Central memory CD8-positive, alpha-beta T cell (primary cell): ENCODE results near the gene RABEP2.
A peak's percentile ranks its signal among the peaks of the same experiment; 100 is the strongest.
"Not testable (repeated sequence)": the region's sequence is repeated elsewhere in the genome, so short reads cannot be mapped to it uniquely, and the experiment has no call there.

Experiments
- ATAC-seq: fragments of 150-1000 bp; cut with Tn5 transposase; replicated peaks from 2 replicates; pipeline ENCODE4 v1.10.0; 2022; ENCODE audit warnings: mild to moderate bottlenecking, moderate FRiP score, moderate number of reproducible peaks; ENCODE audit not compliant: poor library complexity, severe bottlenecking; ENCODE audit errors: extremely low read depth
- DNase-seq, 2 donors: peaks; one replicate each; pipeline ENCODE4 v3.0.0; 2021; ENCODE audit warnings: low spot score in 2 of 2
- H3K27ac Mint-ChIP-seq: one replicate; pipeline ENCODE4 v1.8.0; 2022; ENCODE audit warnings: low read depth, mild to moderate bottlenecking, moderate library complexity, mixed read lengths
- H3K27me3 Mint-ChIP-seq: one replicate; pipeline ENCODE4 v1.8.0; 2022; ENCODE audit warnings: mixed read lengths
- H3K36me3 Mint-ChIP-seq: one replicate; pipeline ENCODE4 v1.8.0; 2022; ENCODE audit warnings: mild to moderate bottlenecking, moderate library complexity, mixed read lengths; ENCODE audit not compliant: insufficient read depth
- H3K4me1 Mint-ChIP-seq: one replicate; pipeline ENCODE4 v1.8.0; 2022; ENCODE audit warnings: mixed read lengths
- H3K4me3 Mint-ChIP-seq: one replicate; pipeline ENCODE4 v1.8.0; 2022; ENCODE audit warnings: mild to moderate bottlenecking, moderate library complexity, mixed read lengths
- H3K9me3 Mint-ChIP-seq: one replicate; pipeline ENCODE4 v1.8.0; 2022; ENCODE audit warnings: mixed read lengths

RABEP2 gene

DNA sequence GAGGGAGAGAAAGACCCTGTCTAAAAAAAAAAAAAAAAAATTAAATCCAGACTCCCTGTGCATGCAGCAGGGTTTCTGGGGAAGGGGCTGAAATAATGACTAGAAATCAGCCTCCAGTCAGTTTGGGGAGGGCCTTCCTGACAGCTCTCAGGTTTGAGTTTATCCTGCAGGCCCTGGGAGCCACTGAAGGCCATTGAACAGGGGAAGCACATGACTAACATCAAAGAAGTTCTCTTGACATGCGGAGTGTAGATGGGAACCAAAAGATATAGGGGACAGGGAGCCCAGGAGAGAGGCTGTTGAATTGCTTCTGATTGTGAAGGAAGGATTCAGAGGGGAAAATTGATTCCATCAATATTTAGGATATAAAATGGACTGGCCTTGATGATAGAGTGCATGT, 2.8 kb upstream of the RABEP2 start:
- Mint-ChIP-seq H3K9me3 (no peaks in the 10 kb centered on the region), H3K27ac (no peak overlapping the region), H3K4me1 (peaks cover 32% of the 10 kb centered on the region), H3K27me3 (no peaks in the 10 kb centered on the region), H3K36me3 (peaks cover 14% of the 10 kb centered on the region), H3K4me3 (no peak overlapping the region)
- ATAC-seq (no peak), DNase-seq (no peak)

DNA sequence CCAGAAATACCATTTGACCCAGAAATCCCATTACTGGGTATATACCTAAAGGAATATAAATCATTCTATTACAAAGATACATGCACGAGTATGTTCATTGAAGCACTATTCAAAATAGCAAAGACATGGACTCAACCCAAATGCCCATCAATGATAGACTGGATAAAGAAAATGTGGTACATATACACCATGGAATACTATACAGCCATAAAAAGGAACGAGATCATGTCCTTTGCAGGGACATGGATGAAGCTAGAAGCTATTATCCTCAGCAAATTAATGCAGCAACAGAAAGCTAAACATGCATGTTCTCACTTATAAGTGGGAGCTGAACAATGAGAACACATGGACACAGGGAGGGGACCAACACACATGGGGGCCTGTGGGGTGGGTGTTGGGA, 1.2 kb upstream of the RABEP2 start:
- H3K27me3 Mint-ChIP-seq, ATAC-seq, DNase-seq, H3K9me3 Mint-ChIP-seq: not testable (repeated sequence)
- H3K36me3 Mint-ChIP-seq = peaks cover 14% of the 10 kb centered on the region
- H3K4me3 Mint-ChIP-seq = peak overlapping the region; percentile 94
- peaks cover 29% of the 10 kb centered on the region for H3K4me1 Mint-ChIP-seq
- H3K27ac Mint-ChIP-seq = peak overlapping the region; percentile 95

DNA sequence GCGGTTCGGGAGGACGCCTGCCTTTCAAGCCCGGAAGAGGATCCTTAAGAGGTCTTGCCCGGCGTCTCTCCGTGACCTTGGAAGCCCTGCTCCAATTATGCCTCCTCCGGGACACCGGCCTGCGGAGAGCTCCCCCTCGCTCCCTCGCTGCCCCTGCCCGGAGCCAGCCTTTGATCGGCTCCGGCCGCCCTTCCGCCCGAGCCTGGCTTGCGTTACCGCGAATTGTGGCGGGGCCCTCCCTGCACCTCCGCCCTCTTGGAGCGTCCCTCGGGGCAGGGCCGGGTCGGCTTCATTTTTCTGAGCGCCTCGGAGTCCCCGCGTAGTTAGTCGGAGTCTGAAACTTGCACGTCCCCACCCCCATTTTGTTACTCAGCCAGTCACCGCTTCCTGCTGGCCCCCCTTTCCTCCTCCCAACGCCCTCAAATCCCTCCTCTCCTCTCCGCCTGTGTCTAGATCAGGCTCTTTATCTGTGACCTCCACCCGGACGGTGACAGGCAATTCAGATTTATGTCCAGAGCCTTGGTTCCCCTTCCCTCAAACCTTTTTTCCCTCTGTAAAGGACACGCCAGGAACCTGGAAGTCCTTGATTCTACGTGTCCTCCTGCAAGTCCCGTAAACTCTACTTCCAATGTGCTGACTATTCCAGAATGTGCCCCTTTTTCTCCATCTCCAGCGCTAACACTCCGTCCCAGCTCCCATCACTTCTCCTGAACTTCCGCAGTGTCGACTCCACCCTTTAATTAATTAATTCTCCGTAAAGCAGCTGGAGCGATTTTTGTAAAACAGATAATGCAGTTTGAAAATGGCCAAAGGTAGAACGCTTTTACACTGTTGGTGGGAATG, 569 bp upstream of the RABEP2 start:
- DNase-seq = peak; percentile 73 to 83
- H3K4me3 Mint-ChIP-seq = peak overlapping the region; percentile 94
- peaks cover 27% of the 10 kb centered on the region for H3K4me1 Mint-ChIP-seq
- no peaks in the 10 kb centered on the region for H3K9me3 Mint-ChIP-seq
- no peaks in the 10 kb centered on the region for H3K27me3 Mint-ChIP-seq
- peak overlapping the region; percentile 95 for H3K27ac Mint-ChIP-seq
- peaks cover 18% of the 10 kb centered on the region for H3K36me3 Mint-ChIP-seq
- ATAC-seq = peak; percentile 80

DNA sequence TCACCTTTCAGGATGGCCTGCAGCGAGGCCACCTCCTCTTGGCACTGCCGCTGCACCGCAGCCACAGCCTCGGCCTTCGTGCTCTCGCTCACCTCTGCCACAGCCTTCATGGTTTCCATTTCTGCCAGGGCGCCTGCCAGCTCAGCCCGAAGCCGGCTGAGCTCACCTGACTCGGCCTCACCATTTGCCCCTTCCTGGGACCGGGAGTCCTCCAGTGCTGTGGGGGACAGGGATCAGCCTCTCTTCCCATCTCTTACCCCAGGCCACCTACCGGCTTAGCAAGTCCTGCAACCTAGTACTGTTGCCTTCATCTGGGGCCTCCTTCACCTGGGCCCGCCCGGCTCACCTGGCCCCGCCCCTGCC, 658 bp downstream of the RABEP2 start:
- Mint-ChIP-seq H3K4me3 (peak overlapping the region; percentile 94), H3K36me3 (peaks cover 21% of the 10 kb centered on the region), H3K27ac (peak overlapping the region; percentile 95), H3K9me3 (no peaks in the 10 kb centered on the region), H3K4me1 (peaks cover 21% of the 10 kb centered on the region), H3K27me3 (no peaks in the 10 kb centered on the region)
- ATAC-seq (no peak), DNase-seq (no peak)

DNA sequence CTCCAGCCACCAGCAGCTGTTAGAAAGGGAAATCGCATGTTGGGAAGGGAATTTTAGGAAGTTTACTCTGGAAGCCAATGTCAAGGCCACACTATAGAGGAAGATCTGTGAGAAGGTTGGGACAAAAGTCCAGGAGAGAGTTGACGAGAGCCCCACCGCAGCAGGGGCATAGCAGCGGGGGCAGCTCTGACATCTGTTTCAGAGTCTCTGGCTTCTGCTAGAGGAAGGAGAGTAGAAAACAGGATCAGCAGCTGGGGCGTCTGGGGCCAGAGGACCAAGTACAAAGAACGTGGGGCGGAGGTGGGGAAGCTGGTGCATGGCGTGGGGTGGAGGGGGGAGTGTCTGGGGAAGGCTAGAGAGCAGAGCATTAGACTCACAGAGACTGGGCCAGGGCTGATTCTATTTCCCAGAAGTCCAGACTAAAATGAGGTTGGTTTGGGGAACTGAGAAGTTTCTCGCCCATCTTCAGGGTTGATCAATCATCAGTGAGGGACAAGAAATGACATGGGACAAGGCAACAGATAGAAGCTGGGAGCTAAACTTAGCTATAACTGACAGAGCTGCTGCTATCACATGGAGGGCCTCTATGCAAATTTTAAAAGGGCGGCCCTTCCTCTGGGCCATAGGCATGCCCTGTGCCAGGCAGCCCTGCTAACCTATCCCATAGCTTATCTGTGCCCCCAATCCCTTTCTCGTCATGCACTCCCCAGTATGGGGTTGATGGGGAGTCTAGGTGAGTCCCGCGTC, 1.2 kb downstream of the RABEP2 start:
- peaks cover 21% of the 10 kb centered on the region for H3K4me1 Mint-ChIP-seq
- H3K36me3 Mint-ChIP-seq = peaks cover 25% of the 10 kb centered on the region
- peak overlapping the region; percentile 94 for H3K4me3 Mint-ChIP-seq
- DNase-seq (no peak), ATAC-seq (no peak)
- H3K27ac Mint-ChIP-seq = peak overlapping the region; percentile 49
- H3K9me3 Mint-ChIP-seq = no peaks in the 10 kb centered on the region
- no peaks in the 10 kb centered on the region for H3K27me3 Mint-ChIP-seq

DNA sequence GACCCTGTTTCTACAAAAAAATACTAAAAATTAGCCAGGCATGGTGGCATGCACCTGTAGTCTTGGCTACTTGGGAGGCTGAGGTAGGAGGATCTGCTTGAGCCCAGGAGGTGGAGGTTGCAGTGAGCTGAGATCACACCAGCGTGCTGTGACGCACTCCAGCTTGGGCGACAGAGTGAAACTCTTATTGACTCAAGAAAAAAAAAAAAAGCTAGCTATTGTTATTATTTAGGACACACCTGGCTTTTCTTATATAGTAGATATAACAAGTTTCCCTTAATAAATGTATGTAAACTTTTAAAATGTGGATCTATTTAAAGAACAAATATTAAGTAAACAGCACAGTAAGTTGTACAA, 1.8 kb downstream of the RABEP2 start:
- Mint-ChIP-seq H3K4me3 (peak overlapping the region; percentile 62), H3K4me1 (peaks cover 21% of the 10 kb centered on the region), H3K27ac (peak overlapping the region; percentile 49), H3K9me3 (no peaks in the 10 kb centered on the region), H3K27me3 (no peaks in the 10 kb centered on the region), H3K36me3 (peaks cover 27% of the 10 kb centered on the region)
- ATAC-seq (no peak), DNase-seq (no peak)

DNA sequence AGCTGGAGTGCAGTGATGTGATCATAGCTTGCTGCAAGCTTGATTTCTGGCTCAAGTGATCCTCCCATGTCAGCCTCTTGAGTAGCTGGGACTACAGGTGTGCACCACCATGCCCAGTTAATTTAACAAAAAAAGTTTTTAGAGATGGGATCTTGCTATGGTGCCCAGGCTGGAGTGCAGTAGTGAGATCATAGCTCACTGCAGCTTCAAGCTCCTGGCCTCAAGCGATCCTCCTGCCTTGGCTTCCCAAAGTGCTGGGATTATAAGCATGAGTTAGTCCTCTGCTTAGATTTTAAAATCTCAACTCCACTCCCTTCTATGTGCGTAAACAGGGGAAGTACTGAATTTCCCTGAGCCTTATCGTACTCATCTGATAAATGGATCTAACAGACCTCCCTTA, 6.3 kb downstream of the RABEP2 start:
- Mint-ChIP-seq H3K4me1 (peaks cover 10% of the 10 kb centered on the region), H3K27me3 (no peaks in the 10 kb centered on the region), H3K9me3 (no peaks in the 10 kb centered on the region), H3K27ac (no peak overlapping the region), H3K4me3 (no peak overlapping the region), H3K36me3 (peaks cover 43% of the 10 kb centered on the region)
- DNase-seq (no peak), ATAC-seq (no peak)

DNA sequence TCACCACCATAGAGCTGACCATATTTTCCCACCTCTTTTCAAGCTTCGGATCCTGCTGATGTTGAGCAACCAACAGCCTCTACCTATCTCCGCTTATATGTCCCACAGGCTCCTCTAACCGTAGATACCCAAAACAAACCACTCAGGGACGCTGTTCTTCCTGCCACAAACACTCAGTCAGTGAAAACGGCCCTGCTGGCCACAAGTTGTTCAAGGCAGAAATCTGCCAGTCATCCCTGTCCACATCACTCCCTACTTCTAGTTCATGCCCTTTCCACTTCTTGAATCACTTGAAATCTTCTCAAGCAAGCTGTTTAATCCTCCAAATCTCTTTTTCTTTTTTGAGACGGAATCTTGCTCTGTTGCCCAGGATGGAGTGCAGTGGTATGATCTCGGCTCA, 7.9 kb downstream of the RABEP2 start:
- ATAC-seq = no peak
- no peak overlapping the region for H3K27ac Mint-ChIP-seq
- peaks cover 52% of the 10 kb centered on the region for H3K36me3 Mint-ChIP-seq

DNA sequence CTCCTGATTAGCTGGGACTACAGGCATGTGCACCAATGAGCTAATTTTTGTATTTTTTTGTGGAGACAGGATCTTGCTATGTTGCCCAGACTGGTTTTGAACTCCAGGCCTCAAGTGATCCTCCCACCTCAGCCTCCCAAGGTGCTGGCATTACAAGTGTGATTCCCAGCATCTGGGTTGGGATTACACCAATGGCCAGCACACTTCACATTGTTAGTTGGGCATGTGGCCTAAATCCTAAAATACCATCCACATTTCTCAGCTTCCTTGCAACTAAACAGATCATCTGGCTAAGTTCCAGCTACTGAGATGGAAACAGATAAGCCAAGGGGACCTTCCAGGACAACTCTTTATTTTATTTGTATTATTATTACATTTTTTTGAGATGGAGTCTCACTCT, 9.9 kb downstream of the RABEP2 start:
- ATAC-seq (no peak), DNase-seq (no peak)
- H3K27me3 Mint-ChIP-seq = no peaks in the 10 kb centered on the region
- H3K36me3 Mint-ChIP-seq = peaks cover 53% of the 10 kb centered on the region
- no peak overlapping the region for H3K4me3 Mint-ChIP-seq
- no peaks in the 10 kb centered on the region for H3K9me3 Mint-ChIP-seq
- no peak overlapping the region for H3K27ac Mint-ChIP-seq
- no peaks in the 10 kb centered on the region for H3K4me1 Mint-ChIP-seq

More for the DNA sequence above, 7.9 kb downstream of the RABEP2 start:
- no peak overlapping the region for H3K4me3 Mint-ChIP-seq
- peaks cover 5% of the 10 kb centered on the region for H3K4me1 Mint-ChIP-seq
- H3K9me3 Mint-ChIP-seq = no peaks in the 10 kb centered on the region
- no peak for DNase-seq
- no peaks in the 10 kb centered on the region for H3K27me3 Mint-ChIP-seq

DNA sequence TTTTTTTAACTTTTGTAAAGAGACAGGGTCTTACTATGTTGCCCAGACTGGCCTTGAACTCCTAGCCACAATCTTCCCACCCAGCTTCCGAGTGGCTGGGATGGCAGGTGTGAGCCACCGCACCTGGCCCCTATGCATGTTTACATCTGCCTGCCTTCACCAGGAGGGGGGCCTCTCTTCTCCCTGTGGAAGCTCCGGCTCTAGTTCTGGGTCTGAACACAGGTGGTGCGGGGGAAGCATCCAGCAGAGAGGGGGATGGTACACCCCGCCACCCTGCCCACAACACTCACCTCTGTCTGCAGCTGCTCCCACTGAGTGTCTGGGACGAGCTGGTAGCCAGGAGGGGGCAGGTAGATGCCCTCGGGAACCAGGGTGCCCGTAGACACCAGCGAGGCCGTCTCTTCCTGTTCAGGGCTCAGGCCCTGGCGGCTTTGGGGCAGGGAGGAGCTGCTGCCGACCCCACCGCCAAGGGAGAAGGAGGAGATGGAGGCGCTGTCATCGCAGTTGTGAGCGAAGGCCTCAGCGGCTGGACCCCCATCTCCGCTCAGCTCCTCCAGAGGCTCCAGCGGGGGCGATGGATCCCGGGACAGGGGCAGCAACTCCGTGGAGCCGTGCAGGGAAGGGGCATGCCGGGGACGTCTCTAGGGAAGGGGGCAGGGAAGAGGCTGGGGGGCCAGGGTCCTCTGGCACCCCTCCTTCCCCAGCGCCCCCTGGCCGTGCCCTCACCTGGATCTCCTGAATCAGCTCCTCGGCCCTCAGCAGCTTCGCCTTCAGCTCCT, 10.9 kb downstream of the RABEP2 start:
- H3K36me3 Mint-ChIP-seq = peaks cover 51% of the 10 kb centered on the region
- H3K27ac Mint-ChIP-seq = no peak overlapping the region
- no peak overlapping the region for H3K4me3 Mint-ChIP-seq
- DNase-seq (no peak), ATAC-seq (no peak)
- no peaks in the 10 kb centered on the region for H3K4me1 Mint-ChIP-seq
- H3K27me3 Mint-ChIP-seq = no peaks in the 10 kb centered on the region
- no peaks in the 10 kb centered on the region for H3K9me3 Mint-ChIP-seq

DNA sequence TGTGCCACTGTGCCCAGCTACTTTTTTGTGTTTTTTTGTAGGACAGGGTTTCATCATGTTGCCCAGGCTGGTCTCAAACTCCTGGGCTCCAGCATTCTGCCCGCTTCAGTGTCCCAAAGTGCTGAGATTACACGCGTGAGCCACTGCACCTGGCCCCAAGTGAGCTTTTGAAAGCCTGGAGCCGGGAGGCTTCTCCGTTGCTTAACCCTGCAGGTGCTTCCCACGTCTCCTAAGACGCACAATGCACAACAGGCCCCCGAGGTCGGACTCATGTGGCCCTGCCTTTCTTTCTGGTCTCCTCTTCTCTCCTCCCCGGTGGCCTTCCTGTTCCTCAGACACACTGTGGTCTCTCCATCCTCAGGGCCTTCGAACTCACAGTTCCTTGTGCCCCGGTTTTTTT, 12.5 kb downstream of the RABEP2 start:
- Mint-ChIP-seq H3K27me3 (no peaks in the 10 kb centered on the region), H3K36me3 (peaks cover 46% of the 10 kb centered on the region), H3K4me3 (no peak overlapping the region), H3K9me3 (no peaks in the 10 kb centered on the region), H3K27ac (no peak overlapping the region), H3K4me1 (no peaks in the 10 kb centered on the region)
- DNase-seq = no peak
- no peak for ATAC-seq

DNA sequence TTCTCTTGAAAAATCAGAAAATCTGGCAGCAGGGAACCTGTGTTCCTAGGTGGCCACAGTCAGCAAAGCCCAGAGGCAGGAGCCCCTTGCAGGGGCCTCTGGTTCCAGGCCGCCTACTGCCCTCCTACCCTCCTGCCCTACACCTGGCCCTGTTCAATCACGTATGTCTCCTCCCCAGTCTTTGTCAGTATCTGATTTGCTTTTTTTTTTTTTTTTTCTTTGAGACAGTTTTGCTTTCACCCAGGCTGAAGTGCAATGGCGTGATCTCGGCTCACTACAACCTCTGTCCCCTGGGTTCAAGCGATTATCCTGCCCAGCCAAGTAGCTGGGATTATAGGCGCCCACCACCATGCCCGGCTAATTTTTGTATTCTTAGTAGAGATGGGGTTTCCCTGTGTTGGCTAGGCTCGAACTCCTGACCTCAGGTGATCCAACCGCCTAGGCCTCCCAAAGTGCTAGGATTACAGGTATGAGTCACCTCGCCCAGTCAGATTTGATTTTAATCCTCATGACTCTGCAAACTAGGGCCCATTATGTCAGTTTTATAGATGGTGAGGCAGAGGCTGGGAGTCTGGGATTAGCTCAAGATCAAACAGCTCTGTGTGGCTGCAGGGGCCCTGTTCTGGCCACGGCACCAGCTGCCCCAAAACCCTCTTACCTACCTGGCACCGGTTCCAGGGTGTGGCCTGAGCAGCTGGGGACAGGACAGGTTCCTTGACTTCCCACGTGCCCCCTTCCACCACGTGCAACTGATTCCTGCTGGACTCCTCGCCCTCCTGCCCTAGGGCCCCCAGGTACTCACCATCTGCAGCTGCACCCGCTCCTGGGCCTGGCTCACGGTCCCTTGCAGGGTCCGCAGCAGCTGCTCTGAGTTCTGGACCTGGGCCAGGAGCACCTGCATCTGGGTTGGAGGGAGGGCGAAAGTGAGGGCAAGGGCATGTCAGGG, 14.7 kb downstream of the RABEP2 start:
- no peak for DNase-seq
- H3K36me3 Mint-ChIP-seq = peaks cover 38% of the 10 kb centered on the region
- no peaks in the 10 kb centered on the region for H3K4me1 Mint-ChIP-seq
- H3K27ac Mint-ChIP-seq = no peak overlapping the region
- no peak overlapping the region for H3K4me3 Mint-ChIP-seq
- ATAC-seq = no peak
- H3K27me3 Mint-ChIP-seq = no peaks in the 10 kb centered on the region
- no peaks in the 10 kb centered on the region for H3K9me3 Mint-ChIP-seq
